Measurements from ENCODE around the gene LMAN1L. TPM values are rescaled to one million over a fixed set of nuclear protein-coding genes. Genes with fewer than 3 reads are reported as not detected.

LMAN1L gene
- total RNA-seq, 1 experiment from 2014 or later = not detected

GRCh38 chr15:74773329-74773728, 39.3 kb upstream of the LMAN1L start:
- Mint-ChIP-seq H3K36me3 (ENCODE audit: insufficient read depth in 1 of 3, low read depth in 3 of 3) (no peaks in the 10 kb centered on the region), H3K9me3 (no peaks in the 10 kb centered on the region), H3K27me3 (ENCODE audit: low read depth) (peaks cover 55% of the 10 kb centered on the region), H3K27ac (peak overlapping the region in 1 of 3 experiments; percentile 40; a peak in 1 of 7 replicates), H3K4me1 (peaks cover 42 to 53% of the 10 kb centered on the region in 2 experiments), H3K4me3 (no peak overlapping the region)
- H3K23ac ChIP-seq (ENCODE audit: insufficient read length, low read depth, low read length) = no peak overlapping the region
- no peak overlapping the region for H3K14ac ChIP-seq (ENCODE audit: insufficient read depth, low read length)
- no peak overlapping the region for H3K4ac ChIP-seq (ENCODE audit: low read depth, low read length)
- no peaks in the 10 kb centered on the region for H3K79me1 ChIP-seq (ENCODE audit: insufficient read depth, low read depth, low read length, poor library complexity, severe bottlenecking)
- H2BK15ac ChIP-seq (ENCODE audit: low read depth, low read length) = no peak overlapping the region
- no peak overlapping the region for H2BK12ac ChIP-seq (ENCODE audit: insufficient read length, low read depth, low read length)
- no peaks in the 10 kb centered on the region for H3K23me2 ChIP-seq (ENCODE audit: insufficient read length, low read depth, low read length, poor library complexity, severe bottlenecking)
- H3K9me3 ChIP-seq (ENCODE audit: control insufficient read depth, low read depth, low read length) = no peaks in the 10 kb centered on the region
- H3K18ac ChIP-seq (ENCODE audit: insufficient read length, low read depth, low read length) = no peak overlapping the region
- H3K56ac ChIP-seq (ENCODE audit: insufficient read length, low read depth, low read length) = no peak overlapping the region
- H3K9ac ChIP-seq (ENCODE audit: extremely low read depth, insufficient read length, low read length) = no peak overlapping the region
- no peak overlapping the region for H2AK5ac ChIP-seq (ENCODE audit: insufficient read length, low read length)
- no peaks in the 10 kb centered on the region for H3K79me2 ChIP-seq (ENCODE audit: insufficient read depth, low read length)
- TF ChIP-seq, protein P1, sequence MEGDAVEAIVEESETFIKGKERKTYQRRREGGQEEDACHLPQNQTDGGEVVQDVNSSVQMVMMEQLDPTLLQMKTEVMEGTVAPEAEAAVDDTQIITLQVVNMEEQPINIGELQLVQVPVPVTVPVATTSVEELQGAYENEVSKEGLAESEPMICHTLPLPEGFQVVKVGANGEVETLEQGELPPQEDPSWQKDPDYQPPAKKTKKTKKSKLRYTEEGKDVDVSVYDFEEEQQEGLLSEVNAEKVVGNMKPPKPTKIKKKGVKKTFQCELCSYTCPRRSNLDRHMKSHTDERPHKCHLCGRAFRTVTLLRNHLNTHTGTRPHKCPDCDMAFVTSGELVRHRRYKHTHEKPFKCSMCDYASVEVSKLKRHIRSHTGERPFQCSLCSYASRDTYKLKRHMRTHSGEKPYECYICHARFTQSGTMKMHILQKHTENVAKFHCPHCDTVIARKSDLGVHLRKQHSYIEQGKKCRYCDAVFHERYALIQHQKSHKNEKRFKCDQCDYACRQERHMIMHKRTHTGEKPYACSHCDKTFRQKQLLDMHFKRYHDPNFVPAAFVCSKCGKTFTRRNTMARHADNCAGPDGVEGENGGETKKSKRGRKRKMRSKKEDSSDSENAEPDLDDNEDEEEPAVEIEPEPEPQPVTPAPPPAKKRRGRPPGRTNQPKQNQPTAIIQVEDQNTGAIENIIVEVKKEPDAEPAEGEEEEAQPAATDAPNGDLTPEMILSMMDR (conservative IDR thresholded peaks at IDR 0.05) = no peak
- H2AFZ ChIP-seq (ENCODE audit: low read length) = no peak overlapping the region
- no peaks in the 10 kb centered on the region for H4K20me1 ChIP-seq (ENCODE audit: control insufficient read depth, insufficient read depth, insufficient read length)
- no peak overlapping the region for H2BK120ac ChIP-seq (ENCODE audit: low read depth, low read length, poor library complexity, severe bottlenecking)
- H4K8ac ChIP-seq (replicated peaks; ENCODE audit: insufficient read length, low read depth, low read length) = no peak overlapping the region
- H2BK20ac ChIP-seq (ENCODE audit: low read depth, low read length, poor library complexity, severe bottlenecking) = no peak overlapping the region
- no peak overlapping the region for H2BK5ac ChIP-seq (ENCODE audit: insufficient read length, low read length)
- DNase-seq = no peak
- H3K4me1 ChIP-seq (ENCODE audit: insufficient read depth, low read length) = no peaks in the 10 kb centered on the region
- no peak overlapping the region for H3K27ac ChIP-seq (ENCODE audit: insufficient read length, low read depth, low read length)
- no peak overlapping the region for H4K5ac ChIP-seq (ENCODE audit: insufficient read length, low read depth, low read length)
- no peak overlapping the region for H3T11ph ChIP-seq (ENCODE audit: low read length)
- H3K4me2 ChIP-seq (ENCODE audit: insufficient read depth, insufficient read length, low read length) = no peak overlapping the region
- WGBS (ENCODE audit: extremely low coverage, insufficient read length, low lambda C conversion rate) = no CpG with 5 or more reads among the region's 5 CpGs
- no peaks in the 10 kb centered on the region; the same call in 1 of the 2 replicates for H3K27me3 ChIP-seq (ENCODE audit: insufficient read depth, low read length)
- no peak overlapping the region for H4K91ac ChIP-seq (ENCODE audit: insufficient read length, low read depth, low read length)

Measured in H9 (cell line).